ENCODE measurements around the gene RNASE7.
"Not testable (repeated sequence)": the region's sequence is repeated elsewhere in the genome, so short reads cannot be mapped to it uniquely, and the experiment has no call there.

Gene RNASE7

DNA sequence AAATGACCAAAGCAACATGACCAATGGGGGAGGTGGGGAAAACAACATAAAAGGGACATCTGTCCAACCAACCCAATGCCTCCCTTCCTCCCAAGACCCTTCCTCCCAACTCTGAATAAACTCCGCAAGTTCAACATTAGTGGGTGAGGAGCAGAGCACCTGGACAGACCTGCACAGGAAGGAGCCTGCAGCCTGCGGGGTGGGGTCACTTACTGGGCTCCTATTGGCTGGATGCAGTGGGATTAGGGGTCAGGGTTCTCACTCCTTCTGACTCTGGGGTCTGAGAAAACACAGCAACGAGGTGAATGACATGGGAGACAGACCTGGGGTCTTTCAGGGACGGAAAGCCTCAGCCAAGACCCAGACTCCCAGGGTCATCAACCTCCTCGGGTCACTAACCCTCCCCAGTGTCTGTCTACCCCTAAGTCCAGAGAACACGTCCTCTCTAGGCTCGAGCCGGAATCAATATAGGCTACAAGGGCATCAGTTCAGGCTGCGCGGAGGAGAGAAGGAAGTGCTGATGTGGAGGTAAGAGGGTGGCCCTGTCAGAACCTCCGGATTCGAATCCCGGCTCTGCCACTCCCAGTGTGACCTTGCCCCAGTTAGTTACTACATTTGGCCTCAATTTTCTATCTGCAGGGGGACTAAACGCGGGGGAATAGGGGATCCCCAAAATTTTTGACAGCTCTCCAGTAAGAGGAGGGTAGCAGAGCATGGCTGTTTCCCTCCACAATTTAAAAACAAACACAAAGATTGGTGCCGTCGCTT is 18.2 kb upstream of the RNASE7 start:
- DNase-seq, result no peak

DNA sequence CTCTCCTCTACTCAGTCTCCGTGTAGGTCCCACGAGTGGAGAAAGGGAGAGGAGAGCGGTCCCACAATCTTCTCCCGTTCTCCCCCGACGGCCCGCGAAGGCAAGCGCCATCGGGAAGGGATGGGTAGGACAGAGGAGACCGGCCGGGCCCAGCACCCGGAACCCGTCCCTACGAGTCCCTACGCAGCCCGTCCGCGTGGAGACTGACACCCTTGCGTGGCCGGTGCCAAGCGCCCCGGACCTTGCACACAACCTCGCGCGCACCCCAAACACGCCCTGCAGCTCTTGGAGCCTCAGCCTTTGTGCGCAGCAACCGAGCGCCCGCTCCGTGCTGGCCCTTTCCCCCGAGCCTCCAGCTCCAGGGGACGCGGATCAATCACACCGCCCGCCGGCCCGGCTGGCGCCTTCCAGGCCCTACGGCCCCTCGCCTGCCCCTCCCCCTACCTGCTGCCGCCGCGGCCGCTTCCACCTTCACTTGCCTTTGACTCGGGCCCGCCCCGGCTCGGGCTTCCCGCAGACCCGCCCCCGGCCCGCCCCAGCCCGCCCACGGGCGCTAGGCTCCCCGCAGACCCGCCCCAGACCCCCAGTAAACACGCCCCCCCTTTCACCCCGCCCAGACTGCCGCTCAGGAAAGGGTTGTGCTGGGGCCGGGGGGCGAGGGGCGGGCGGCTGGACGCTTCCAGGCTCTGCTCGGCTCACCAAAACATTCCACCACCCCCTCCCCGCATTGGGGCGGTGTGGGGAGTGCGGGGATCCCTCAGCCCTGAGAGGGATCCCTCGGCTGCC is 17.4 kb upstream of the RNASE7 start, which contains the start of gene NDRG2:
NDRG2 (minus strand) TSS at position 477 of the 786 bp plus-strand sequence. CDS start 1,746 bp downstream, outside the sequence.
- peak; percentile 42 for DNase-seq

DNA sequence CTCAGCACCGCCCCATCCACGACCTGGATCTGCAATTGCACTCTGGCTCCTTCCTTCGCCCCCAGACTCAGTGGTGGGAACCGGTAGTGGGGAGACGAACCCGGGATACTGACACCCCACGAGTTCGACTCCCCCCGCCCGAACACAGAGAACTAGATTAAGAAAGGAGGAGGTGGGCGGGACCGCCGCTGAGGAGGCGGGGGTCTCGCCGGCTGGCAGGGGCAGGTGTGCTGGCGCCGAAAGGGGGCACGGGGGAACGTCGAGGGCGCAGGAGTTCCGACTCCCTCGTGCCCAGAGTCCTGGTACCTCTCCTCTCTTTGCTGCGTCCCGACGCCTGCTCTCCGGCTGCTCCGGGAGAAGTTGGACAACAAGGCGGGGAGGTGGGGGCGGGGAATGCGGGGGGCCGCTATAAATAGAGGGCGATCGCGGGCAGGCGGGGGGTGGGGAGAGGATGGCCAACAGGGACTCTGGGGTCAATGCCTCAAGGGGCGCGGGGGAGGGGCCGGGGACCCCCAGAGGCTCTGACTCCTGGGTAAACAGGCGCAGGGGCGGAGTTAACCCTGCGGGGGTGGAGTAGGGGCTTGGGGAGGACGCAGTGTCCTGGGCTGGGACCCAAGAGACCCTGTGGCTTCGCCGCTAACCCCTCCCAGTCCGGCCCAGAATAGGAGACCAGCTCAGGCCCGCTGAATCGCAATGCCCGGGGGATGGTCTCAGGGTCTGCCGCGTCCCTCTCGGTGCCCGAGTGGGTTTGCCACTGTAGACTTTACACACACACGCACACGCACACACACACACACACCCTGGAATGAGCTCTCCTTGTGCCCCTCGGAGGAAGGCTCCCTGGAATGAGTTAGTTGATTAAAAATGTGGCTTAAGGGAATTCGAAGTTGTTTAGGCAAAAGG is 16.5 kb upstream of the RNASE7 start:
- no peak for DNase-seq

- no peak for DNase-seq
These were observed 15.7 kb upstream of the RNASE7 start for GRCh38 chr14:21026274-21026987.

- DNase-seq, result no peak
These were observed 15.2 kb upstream of the RNASE7 start for GRCh38 chr14:21026988-21027315.

GRCh38 chr14:21029917-21030316 is 12.2 kb upstream of the RNASE7 start, which contains the start of gene TPPP2:
TSS of gene TPPP2 (plus strand) at chr14:21030217. CDS start at chr14:21030582, 365 bp downstream.
- DNase-seq, result no peak

GRCh38 chr14:21030531-21030930 is 11.6 kb upstream of the RNASE7 start:
- DNase-seq, result no peak

DNA sequence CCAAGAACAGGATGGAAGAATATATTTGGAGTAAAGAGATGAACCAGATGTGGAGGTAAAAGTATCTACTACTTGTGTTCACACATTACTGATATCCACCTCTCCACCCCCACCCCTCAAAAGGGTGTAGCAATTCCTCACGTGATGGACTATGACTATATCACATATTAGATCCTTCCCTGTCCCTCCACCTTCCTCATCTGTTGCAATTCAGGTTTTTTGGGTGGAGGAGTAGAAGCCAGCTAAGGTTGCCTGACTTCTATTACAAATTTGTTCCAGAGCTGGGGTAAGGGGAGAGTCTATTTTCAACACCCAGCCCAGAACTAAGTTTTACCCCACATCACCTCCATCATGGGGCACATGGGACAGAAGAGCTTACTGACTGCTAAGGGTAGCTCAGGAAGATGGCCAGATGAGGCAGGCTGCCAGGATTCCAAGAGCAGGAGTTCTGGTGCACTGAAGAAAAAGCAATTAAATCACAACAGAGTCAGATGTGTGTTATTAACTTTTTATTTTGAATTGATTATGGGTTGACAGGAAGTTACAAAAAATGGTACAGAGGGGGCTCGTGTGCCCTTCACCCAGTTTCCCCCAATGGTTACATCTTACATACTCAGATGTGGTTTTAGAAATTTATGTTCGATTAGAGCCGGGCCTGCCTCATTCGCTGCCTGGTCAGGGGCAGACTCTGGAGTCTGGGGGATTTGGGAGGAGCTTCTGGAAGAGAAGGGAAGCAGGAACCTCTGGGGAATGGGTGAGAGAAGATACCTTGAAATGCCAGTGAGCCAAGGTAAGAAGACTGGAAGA is 9.6 kb upstream of the RNASE7 start:
- DNase-seq, result no peak

- no peak for DNase-seq
These were observed 8.9 kb upstream of the RNASE7 start for GRCh38 chr14:21033133-21033698.

DNA sequence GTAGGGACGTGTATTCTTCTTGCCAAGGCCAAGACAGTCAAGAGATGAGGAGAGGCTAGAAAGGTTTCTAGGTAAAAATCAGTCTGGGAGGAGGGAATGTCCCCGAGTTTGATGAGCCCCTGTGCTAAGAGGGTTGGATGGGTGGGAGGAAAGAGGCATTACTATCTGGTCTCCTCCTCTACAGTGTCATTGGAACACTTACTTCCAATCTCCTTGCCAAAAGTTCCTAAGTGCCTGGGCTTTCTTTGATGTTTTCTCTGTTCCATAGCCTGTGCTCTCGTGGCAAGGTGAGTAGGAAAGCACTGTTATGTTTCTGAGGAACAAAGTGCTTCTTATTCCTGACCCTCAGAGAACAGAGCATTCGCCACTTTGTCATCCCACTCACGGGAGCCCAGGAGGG is 7.5 kb upstream of the RNASE7 start, which contains the start of gene RNASE13:
RNASE13 (minus strand) TSS at position 101 of the 400 bp plus-strand sequence. CDS start 519 bp downstream, outside the sequence.
- DNase-seq, result no peak

- DNase-seq, result no peak
These were observed 5.4 kb upstream of the RNASE7 start for GRCh38 chr14:21036751-21037150.

- DNase-seq, result no peak
These were observed 5.0 kb upstream of the RNASE7 start for GRCh38 chr14:21037156-21037555.

DNA sequence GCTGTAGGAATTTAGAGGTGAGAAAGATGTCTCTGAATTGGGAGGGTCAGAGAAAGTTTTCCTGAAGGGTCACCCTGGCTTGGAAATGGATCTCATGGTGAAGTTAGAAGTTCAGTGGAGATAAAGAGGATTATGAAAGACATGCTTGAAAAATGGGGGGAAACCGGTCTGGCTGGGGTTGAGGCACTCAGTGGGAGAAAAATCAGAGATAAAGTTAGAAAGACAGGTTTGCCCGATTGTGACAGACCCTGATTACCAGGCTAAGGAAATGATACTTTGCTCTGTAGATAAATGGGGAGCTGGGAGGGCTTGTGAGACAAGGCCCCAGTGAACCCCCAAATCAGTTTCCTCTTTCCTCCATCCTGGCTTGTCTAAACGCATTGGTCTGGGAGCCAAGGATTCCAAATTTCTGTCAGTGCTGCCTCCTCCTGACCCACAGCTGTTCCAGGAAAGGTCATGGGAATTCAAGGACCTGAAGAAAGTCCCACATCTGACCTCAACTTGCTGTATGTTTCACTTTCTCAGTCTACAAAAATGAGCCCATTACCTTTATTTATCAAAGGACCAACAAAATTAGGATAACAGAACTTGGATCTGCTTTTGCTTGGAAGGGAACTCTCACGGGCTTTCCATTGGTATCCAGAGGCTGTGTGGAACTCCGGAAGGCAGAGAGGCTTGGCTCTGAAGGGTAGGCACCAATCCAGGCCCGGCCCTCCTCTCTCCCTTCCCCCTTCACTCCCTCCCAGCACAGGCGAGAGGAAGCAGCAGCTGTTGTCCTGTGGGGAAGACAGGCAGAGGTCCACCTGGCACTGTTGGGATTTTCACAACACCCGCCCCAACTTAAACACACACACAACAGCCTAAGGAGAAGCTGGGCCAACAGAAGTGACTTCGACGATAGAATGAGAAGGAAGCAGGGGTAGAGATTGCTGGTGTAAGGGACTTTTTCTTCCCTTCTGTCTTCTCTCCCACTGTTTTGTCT is 3.4 kb upstream of the RNASE7 start:
- DNase-seq, result peak; percentile 52

DNA sequence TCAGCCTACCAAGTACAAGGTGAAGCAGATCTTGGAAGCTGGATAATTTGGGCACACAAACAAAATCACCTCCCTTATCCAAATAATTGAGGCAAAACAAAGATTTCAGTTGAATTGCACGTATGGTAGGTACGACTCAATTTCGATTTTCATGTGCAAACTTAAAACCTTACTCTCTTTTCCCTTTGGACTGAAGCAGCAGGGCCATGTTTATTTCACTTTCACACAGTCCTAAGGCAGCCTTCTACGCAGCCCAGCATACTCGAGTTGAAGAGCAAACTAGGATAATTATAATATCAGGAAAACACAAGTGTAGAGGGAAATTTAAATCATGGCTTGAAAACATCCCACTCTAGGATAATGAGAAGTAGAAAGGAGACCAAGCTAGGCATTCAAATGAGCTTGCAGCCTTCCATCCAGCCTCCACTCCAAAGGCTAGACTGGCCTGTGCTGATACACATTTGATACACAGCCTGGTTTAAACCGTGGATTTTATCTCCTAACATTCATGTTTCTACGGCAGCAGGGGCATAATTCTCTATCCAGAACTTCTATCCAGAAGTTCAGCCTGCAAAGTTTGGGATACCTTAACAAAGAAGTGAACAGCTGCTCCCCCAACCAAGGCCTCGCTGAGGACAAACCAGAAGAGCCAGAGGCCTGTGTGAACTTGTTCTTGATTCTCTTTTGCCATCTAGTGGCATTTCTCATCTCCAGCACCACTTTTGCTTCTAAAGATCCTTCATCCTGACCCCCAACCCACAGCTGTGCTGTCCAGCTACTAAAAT is 2.4 kb upstream of the RNASE7 start:
- peak; percentile 21 for DNase-seq

DNA sequence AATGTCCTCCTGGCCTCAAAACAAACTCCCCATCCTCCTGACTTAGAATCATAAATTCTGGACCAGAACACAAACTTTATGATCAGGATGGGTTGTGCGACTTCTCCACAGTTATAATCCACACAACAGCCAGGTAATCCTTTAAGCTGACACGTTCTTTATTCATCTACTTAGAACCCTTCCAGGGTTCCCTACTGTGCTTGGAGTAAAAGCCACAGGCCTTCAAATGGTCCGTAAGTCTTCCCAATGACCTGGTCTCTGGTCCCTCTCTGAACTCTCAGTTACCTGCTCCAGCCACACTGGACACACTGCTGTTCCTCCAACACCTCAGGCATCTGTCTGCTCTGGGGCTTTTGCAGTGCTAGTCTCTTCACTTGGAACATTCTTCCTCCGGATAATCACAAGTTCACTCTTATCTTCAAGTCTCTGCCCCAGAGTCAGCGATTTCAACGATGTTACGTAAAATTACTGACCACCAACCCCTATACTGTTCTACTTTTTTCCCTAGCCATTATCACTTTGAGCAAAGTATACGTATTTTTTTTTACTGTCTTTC is 1.7 kb upstream of the RNASE7 start:
- no peak for DNase-seq

DNA sequence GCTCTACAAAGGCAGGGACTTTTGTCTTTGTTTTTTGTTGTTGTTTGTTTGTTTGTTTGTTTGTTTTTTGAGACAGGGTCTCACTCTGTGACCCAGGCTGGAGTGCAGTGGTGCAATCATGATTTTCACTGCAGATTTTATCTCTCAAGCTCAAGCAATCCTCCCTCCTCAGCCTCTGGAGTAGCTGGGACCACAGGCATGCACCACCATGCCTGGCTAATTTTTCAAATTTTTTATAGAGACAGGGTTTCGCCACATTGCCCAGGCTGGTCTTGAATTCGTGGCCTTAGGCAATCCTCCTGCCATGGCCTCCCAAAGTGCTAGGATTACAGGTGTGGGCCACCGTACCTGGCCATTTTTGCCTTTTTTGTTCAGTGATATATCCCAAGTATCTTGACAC is 1.2 kb upstream of the RNASE7 start:
- DNase-seq, result not testable (repeated sequence)

DNA sequence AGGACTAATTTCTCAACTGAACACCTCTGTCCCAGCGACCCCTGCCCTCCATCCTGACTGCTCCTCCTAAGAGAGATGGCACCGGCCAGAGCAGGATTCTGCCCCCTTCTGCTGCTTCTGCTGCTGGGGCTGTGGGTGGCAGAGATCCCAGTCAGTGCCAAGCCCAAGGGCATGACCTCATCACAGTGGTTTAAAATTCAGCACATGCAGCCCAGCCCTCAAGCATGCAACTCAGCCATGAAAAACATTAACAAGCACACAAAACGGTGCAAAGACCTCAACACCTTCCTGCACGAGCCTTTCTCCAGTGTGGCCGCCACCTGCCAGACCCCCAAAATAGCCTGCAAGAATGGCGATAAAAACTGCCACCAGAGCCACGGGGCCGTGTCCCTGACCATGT is 756 bp downstream of the RNASE7 start:
- DNase-seq, result no peak

- DNase-seq, result no peak
These were observed 1.3 kb downstream of the RNASE7 start for GRCh38 chr14:21043387-21043973.
